ENCODE measurements around the gene GGACT.

DNA sequence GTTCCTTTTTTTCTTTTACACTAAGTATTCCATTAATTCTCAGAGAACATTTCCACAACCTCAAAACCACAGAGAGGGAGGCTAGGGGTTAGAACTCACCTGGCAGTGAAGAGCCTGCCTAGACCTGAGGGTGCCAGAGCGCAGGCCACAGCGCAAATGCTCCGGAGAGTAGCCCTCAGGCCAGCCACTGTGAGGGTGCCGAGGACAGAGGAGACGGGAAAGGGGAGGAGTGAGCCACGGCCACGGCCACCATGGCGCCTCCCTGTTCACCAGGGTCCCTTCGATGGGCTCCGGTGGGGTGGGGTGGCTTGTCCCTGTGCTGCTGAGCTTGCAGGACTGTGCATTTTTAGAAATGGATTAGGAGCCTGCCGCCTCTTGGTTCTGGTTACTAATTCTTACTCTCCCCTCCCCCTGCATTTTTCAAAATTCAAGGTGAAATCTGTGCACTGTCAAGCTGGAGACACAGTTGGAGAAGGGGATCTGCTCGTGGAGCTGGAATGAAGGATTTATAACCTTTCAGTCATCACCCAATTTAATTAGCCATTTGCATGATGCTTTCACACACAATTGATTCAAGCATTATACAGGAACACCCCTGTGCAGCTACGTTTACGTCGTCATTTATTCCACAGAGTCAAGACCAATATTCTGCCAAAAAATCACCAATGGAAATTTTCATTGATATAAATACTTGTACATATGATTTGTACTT, 58.8 kb downstream of the GGACT start:
- TF ChIP-seq, protein P1, sequence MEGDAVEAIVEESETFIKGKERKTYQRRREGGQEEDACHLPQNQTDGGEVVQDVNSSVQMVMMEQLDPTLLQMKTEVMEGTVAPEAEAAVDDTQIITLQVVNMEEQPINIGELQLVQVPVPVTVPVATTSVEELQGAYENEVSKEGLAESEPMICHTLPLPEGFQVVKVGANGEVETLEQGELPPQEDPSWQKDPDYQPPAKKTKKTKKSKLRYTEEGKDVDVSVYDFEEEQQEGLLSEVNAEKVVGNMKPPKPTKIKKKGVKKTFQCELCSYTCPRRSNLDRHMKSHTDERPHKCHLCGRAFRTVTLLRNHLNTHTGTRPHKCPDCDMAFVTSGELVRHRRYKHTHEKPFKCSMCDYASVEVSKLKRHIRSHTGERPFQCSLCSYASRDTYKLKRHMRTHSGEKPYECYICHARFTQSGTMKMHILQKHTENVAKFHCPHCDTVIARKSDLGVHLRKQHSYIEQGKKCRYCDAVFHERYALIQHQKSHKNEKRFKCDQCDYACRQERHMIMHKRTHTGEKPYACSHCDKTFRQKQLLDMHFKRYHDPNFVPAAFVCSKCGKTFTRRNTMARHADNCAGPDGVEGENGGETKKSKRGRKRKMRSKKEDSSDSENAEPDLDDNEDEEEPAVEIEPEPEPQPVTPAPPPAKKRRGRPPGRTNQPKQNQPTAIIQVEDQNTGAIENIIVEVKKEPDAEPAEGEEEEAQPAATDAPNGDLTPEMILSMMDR (IDR thresholded peaks at IDR 0.05) = no peak
- TF ChIP-seq ZFX (IDR thresholded peaks at IDR 0.05; ENCODE audit: borderline replicate concordance) = no peak

All from 22Rv1 (cell line).